GOT3 (cell line): Measurements from ENCODE around the gene ARIH1.
"Not testable (repeated sequence)": the region's sequence is repeated elsewhere in the genome, so short reads cannot be mapped to it uniquely, and the experiment has no call there.

Experiments
- DNase-seq: peaks from one replicate; lab custom pipeline; 2025; ENCODE audit warnings: mixed read lengths; lab: John Stamatoyannopoulos, UW

The ARIH1 gene

GRCh38 chr15:72473614-72474465 is at the start of gene ARIH1:
Gene ARIH1, plus strand, starts transcription at chr15:72474330. Its CDS starts 310 bp downstream, at chr15:72474640.
- peak; percentile 91 for DNase-seq

GRCh38 chr15:72426753-72427152 is 47.4 kb upstream of the ARIH1 start:
- DNase-seq: no peak

DNA sequence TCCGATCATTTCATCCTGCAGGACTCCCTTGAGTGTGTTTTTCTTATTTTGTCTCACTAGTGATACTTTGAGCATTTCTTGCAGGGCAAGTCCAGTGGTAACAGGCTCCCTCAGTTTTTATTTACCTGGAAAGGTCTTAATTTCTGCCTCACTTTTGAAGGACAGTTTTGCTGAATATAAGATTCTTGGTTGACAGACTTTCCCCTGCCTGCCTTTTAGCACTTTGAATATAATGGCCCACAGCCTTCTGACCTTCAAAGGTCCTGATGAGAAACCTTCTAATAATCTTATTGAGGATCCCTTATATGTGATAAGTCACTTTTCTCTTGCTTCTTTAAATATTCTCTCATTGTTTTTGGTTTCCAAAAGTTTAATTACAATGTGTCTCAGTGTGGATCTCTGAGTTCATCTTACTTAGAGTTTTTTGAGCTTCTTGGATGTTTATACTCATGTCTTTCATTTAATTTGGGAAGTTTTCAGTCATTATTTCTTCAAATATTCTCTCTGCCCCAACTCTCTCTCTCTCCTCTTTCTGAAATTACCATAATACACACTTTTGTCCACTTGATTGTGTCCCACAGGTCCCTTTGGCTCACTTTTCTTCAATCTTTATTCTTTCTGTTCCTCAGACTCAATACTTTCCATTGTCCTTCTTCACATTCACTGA is 36.3 kb upstream of the ARIH1 start:
- no peak for DNase-seq

DNA sequence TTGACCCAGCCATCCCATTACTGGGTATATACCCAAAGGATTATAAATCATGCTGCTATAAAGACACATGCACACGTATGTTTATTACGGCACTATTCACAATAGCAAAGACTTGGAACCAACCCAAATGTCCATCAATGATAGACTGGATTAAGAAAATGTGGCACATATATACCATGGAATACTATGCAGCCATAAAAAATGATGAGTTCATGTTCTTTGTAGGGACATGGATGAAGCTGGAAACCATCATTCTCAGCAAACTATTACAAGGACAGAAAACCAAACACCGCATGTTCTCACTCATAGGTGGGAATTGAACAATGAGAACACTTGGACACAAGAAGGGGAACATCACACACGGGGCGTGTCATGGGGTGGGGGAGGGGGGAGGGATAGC is 31.3 kb upstream of the ARIH1 start:
- not testable (repeated sequence) for DNase-seq

- DNase-seq: no peak
These were observed 28.7 kb upstream of the ARIH1 start for GRCh38 chr15:72445426-72445825.

- DNase-seq: no peak
These were observed 23.3 kb upstream of the ARIH1 start for GRCh38 chr15:72450805-72451204.

DNA sequence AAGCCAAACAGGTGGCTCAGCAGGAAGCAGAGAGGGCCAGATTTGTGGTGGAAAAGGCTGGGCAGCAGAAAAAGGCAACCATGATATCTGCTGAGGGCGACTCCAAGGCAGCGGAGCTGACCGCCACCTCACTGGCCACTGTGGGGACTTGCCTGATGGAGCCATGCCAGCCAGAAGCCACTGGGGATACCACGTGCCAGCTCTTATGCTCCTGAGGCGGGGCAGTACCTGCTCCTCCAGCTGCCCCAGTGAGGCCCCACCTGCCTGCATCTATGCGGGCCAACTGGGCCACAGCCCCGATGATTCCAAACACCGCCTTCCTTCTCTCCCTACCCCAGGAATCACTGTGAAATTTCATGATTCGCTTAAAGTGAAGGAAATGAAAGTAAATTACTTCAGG is 22.9 kb upstream of the ARIH1 start:
- no peak for DNase-seq

DNA sequence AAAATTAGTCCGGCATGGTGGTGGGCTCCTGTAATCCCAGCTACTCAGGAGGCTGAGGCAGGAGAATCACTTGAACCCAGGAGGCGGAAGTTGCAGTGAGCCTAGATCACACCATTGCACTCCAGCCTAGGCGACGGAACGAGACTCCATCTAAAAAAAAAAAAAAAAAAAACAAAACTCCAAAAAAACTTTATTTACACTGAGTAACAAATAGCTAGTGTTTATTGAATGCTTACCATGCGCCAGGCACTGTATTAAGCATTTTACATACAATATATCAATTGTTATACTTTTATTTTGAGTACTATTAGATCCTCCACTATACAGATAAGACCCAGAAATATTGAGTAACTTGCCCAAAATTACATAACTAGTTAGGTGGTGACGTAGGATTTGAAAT is 17.4 kb upstream of the ARIH1 start:
- DNase-seq: no peak

DNA sequence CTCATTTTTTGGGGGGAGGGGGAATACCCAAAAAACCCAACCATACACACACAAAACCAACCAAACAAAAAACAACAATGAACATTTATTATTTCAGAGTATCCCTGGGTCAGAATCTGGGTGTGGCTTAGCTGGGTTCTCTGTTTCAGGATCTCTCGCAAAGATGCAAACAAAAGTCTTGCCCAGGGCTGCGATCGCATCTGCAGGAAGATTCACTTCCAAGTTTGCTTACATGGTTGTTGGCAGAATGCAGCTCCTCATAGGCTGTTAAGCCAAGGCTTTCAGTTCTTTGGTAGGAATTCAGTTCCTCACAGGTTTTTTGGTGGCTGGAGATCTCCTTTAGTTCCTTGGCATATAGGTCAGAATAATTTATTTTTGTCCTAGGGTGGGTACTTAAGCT is 13.7 kb upstream of the ARIH1 start:
- no peak for DNase-seq

- no peak for DNase-seq
These were observed 10.4 kb upstream of the ARIH1 start for GRCh38 chr15:72463702-72464101.

GRCh38 chr15:72464251-72464650 is 9.9 kb upstream of the ARIH1 start:
- no peak for DNase-seq

GRCh38 chr15:72468103-72468502 is 6.0 kb upstream of the ARIH1 start:
- DNase-seq: no peak

GRCh38 chr15:72472992-72473610 is 1.0 kb upstream of the ARIH1 start:
- DNase-seq: no peak

DNA sequence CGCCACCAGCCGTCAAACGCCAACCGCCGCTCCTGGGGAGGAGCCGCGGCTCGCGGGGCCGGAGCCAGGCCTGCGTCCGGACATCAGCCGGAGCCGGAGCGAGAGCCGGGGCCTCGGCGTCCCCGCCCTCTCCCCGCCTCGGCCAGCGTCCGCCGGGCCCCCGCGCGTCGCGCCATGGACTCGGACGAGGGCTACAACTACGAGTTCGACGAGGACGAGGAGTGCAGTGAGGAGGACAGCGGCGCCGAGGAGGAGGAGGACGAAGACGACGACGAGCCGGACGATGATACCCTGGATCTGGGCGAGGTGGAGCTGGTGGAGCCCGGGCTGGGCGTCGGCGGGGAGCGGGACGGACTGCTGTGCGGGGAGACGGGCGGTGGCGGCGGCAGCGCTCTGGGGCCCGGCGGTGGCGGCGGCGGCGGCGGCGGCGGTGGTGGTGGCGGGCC is 359 bp downstream of the ARIH1 start:
- no peak for DNase-seq

DNA sequence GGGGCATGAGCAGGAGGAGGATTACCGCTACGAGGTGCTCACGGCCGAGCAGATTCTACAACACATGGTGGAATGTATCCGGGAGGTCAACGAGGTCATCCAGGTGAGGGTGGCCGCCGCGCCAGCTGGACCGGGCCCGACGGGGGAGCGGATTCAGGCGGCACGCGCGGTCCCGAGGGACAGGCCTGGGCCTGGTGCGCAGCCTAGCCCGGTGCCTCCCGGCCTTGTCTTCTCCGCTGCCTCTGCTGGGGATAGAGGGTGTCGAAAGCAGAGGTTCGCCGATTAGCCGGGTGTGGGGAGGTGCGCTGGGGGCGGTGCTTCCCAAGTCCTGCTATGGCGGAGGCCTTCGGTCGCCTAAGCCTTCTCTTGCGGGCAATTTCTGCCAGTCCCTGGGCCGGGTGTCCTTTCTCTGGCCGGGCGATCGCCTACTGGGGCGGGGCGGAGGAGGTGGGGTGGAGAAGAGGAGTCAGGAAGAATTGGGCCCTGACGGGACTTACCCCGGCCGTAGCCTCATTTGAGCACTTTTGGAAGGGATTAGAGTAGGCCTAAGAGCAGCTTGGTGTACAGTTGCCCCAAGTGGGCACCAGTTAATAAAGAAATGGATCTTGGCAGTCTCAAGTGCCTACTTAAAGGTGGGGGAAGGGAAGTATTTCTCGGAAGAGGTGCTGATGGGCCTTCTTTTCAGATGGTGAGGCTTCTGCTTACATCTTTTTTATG is 940 bp downstream of the ARIH1 start:
- DNase-seq: peak; percentile 41

GRCh38 chr15:72475674-72476073 is 1.5 kb downstream of the ARIH1 start:
- no peak for DNase-seq

DNA sequence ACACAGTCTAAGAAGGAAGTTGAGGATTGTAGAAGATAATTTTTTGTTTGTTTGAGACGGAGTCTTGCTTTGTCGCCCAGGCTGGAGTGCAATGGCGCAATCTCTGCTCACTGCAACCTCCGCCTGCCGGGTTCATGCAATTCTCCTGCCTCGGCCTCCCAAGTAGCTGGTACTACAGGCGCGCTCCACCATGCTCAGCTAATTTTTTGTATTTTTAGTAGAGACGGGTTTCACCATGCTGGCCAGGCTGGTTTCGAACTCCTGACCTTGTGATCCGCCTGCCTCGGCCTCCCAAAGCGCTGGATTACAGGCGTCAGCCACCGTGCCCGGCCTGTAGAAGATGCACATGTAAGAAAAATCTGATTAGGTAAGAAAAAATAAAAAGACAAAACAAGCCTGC is 2.2 kb downstream of the ARIH1 start:
- not testable (repeated sequence) for DNase-seq

DNA sequence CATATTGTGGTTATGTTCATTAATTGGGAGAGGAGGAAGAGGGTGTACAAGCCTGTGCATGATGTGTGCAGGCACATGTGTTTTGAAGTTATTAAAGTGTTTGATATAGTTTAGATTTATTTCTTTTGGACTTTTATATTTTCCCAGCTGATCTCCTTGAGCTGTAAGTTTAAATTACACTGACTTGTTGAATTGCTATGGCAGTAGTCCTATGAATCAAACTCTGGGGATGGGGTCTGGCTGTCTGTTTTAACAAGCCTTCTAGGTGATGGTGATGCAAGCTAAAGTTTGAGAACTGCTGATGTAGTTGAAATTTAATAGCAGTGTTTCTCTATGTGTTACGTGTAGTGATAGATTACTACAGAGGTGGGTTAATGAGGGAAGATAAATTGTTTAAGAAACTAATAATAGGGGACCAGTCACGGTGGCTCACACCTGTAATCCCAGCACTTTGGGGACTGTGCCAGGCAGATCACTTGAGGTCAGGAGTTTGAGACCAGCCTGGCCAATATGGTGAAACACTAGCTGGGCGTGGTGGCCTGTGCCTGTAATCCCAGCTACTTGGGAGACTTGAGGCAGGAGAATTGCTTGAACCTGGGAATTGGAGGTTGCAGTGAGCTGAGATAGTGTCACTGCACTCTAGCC is 7.0 kb downstream of the ARIH1 start:
- no peak for DNase-seq

GRCh38 chr15:72482275-72482674 is 8.1 kb downstream of the ARIH1 start:
- no peak for DNase-seq

- no peak for DNase-seq
These were observed 9.1 kb downstream of the ARIH1 start for GRCh38 chr15:72483279-72483678.

DNA sequence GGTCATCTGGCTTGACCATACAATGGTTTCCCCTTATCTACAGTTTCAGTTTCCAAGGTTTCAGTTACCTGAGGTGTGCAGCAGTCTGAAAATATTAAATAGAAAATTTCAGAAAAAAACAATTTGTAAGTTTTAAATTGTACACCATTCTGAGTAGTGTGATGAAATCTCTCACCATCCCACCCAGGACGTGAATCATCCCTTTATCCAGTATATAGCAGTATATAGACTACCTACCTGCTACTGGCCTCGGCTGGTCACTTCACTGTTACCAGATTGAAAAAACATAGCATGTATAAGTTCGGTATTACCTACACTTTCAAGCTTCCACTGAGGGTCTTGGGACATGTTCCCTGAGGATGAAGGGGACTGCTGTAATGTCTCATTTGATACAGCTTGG is 12.0 kb downstream of the ARIH1 start:
- no peak for DNase-seq
